ENCODE results near the gene HCRTR1.

HCRTR1 gene

GRCh38 chr1:31621847-31622730, 4.6 kb downstream of the HCRTR1 start:
- H3K4me3 ChIP-seq (ENCODE audit: low read length), result no peak overlapping the region
- no peak for DNase-seq (ENCODE audit: low read depth, low spot score)

- H3K4me3 ChIP-seq (ENCODE audit: low read length), result no peak overlapping the region
- DNase-seq (ENCODE audit: low read depth, low spot score), result no peak
Observed at GRCh38 chr1:31623365-31623764, 5.9 kb downstream of the HCRTR1 start.

- H3K4me3 ChIP-seq (ENCODE audit: low read length), result no peak overlapping the region
- DNase-seq (ENCODE audit: low read depth, low spot score), result no peak
Observed at GRCh38 chr1:31624309-31624708, 6.8 kb downstream of the HCRTR1 start.

- no peak overlapping the region for H3K4me3 ChIP-seq (ENCODE audit: low read length)
- DNase-seq (ENCODE audit: low read depth, low spot score), result no peak
Observed at GRCh38 chr1:31624731-31625514, 7.4 kb downstream of the HCRTR1 start.

- H3K4me3 ChIP-seq (ENCODE audit: low read length), result no peak overlapping the region
- DNase-seq (ENCODE audit: low read depth, low spot score), result no peak
Observed at GRCh38 chr1:31625561-31626222, 8.2 kb downstream of the HCRTR1 start.

- no peak for DNase-seq (ENCODE audit: low read depth, low spot score)
- H3K4me3 ChIP-seq (ENCODE audit: low read length), result no peak overlapping the region
Observed at GRCh38 chr1:31626223-31627207, 9.0 kb downstream of the HCRTR1 start.

GRCh38 chr1:31627301-31627929, 9.9 kb downstream of the HCRTR1 start:
- DNase-seq (ENCODE audit: low read depth, low spot score), result no peak
- H3K4me3 ChIP-seq (ENCODE audit: low read length), result no peak overlapping the region

GRCh38 chr1:31627930-31628559, 10.6 kb downstream of the HCRTR1 start:
- DNase-seq (ENCODE audit: low read depth, low spot score), result no peak
- H3K4me3 ChIP-seq (ENCODE audit: low read length), result no peak overlapping the region

- DNase-seq (ENCODE audit: low read depth, low spot score), result no peak
- no peak overlapping the region for H3K4me3 ChIP-seq (ENCODE audit: low read length)
Observed at GRCh38 chr1:31628931-31629556, 11.6 kb downstream of the HCRTR1 start.

- DNase-seq (ENCODE audit: low read depth, low spot score), result no peak
- no peak overlapping the region for H3K4me3 ChIP-seq (ENCODE audit: low read length)
Observed at GRCh38 chr1:31632649-31633048, 15.2 kb downstream of the HCRTR1 start.

GRCh38 chr1:31633117-31633516, 15.6 kb downstream of the HCRTR1 start:
- H3K4me3 ChIP-seq (ENCODE audit: low read length), result no peak overlapping the region
- DNase-seq (ENCODE audit: low read depth, low spot score), result no peak

- no peak overlapping the region for H3K4me3 ChIP-seq (ENCODE audit: low read length)
- no peak for DNase-seq (ENCODE audit: low read depth, low spot score)
Observed at GRCh38 chr1:31637915-31638673, 20.6 kb downstream of the HCRTR1 start.

GRCh38 chr1:31639543-31639942, 22.1 kb downstream of the HCRTR1 start:
- no peak overlapping the region for H3K4me3 ChIP-seq (ENCODE audit: low read length)
- DNase-seq (ENCODE audit: low read depth, low spot score), result no peak

GRCh38 chr1:31640179-31640578, 22.7 kb downstream of the HCRTR1 start:
- no peak for DNase-seq (ENCODE audit: low read depth, low spot score)
- H3K4me3 ChIP-seq (ENCODE audit: low read length), result no peak overlapping the region

GRCh38 chr1:31640964-31641363, 23.5 kb downstream of the HCRTR1 start:
- no peak for DNase-seq (ENCODE audit: low read depth, low spot score)
- no peak overlapping the region for H3K4me3 ChIP-seq (ENCODE audit: low read length)

GRCh38 chr1:31642366-31642765, 24.9 kb downstream of the HCRTR1 start:
- H3K4me3 ChIP-seq (ENCODE audit: low read length), result no peak overlapping the region
- DNase-seq (ENCODE audit: low read depth, low spot score), result no peak

GRCh38 chr1:31642897-31643296, 25.4 kb downstream of the HCRTR1 start:
- no peak for DNase-seq (ENCODE audit: low read depth, low spot score)
- H3K4me3 ChIP-seq (ENCODE audit: low read length), result no peak overlapping the region
